Naive B cell (primary cell): ENCODE measurements around the gene FTCD. TPM values are rescaled to one million over a fixed set of nuclear protein-coding genes. Genes with fewer than 3 reads are reported as not detected.

ENCODE experiments used
- ATAC-seq, 2 donors: fragments of 150-1000 bp; cut with Tn5 transposase; 2 replicates each; pipeline ENCODE4 v1.10.0; 2021; ENCODE audit warnings: low read depth in 2 of 2, mild to moderate bottlenecking in 2 of 2, moderate library complexity in 2 of 2
- DNase-seq: peaks from one replicate; pipeline ENCODE4 v3.0.0; 2022
- H3K27ac Mint-ChIP-seq, 6 donors: one replicate each; pipeline ENCODE4 v1.8.0; 2020 to 2022; ENCODE audit warnings: mild to moderate bottlenecking in 6 of 6, mixed read lengths in 6 of 6, moderate library complexity in 5 of 6, inconsistent platforms in 2 of 6
- H3K27me3 Mint-ChIP-seq, 3 donors: one replicate each; pipeline ENCODE4 v1.8.0; 2021 to 2022; ENCODE audit warnings: mixed read lengths in 3 of 3, mild to moderate bottlenecking in 1 of 3
- H3K36me3 Mint-ChIP-seq, 2 donors: one replicate each; pipeline ENCODE4 v1.8.0; 2020 to 2022; ENCODE audit warnings: mixed read lengths in 2 of 2, inconsistent platforms in 1 of 2, mild to moderate bottlenecking in 1 of 2
- H3K4me1 Mint-ChIP-seq, 3 donors: one replicate each; pipeline ENCODE4 v1.8.0; 2020 to 2022; ENCODE audit warnings: mixed read lengths in 3 of 3, inconsistent platforms in 1 of 3, mild to moderate bottlenecking in 1 of 3, moderate library complexity in 1 of 3
- H3K4me3 Mint-ChIP-seq, 8 donors: one replicate each; pipeline ENCODE4 v1.8.0; 2020 to 2022; ENCODE audit warnings: mild to moderate bottlenecking in 8 of 8, mixed read lengths in 8 of 8, moderate library complexity in 8 of 8, inconsistent platforms in 2 of 8
- H3K9me3 Mint-ChIP-seq, 7 donors: one replicate each; pipeline ENCODE4 v1.8.0; 2020 to 2022; ENCODE audit warnings: mixed read lengths in 7 of 7, mild to moderate bottlenecking in 5 of 7, inconsistent platforms in 2 of 7, moderate library complexity in 1 of 7
- polyA plus RNA-seq, 6 donors: library from polyadenylated mRNA; unstranded; fragments of 300-500 nt; fragmentation: Illumina TruSeq; gene quantifications; one replicate each; pipeline ENCODE4 v1.2.3, GENCODE V29; 2021; ENCODE audit warnings: low read depth in 6 of 6

FTCD gene
- polyA plus RNA-seq, 6 donors from 2014 or later: not detected

DNA sequence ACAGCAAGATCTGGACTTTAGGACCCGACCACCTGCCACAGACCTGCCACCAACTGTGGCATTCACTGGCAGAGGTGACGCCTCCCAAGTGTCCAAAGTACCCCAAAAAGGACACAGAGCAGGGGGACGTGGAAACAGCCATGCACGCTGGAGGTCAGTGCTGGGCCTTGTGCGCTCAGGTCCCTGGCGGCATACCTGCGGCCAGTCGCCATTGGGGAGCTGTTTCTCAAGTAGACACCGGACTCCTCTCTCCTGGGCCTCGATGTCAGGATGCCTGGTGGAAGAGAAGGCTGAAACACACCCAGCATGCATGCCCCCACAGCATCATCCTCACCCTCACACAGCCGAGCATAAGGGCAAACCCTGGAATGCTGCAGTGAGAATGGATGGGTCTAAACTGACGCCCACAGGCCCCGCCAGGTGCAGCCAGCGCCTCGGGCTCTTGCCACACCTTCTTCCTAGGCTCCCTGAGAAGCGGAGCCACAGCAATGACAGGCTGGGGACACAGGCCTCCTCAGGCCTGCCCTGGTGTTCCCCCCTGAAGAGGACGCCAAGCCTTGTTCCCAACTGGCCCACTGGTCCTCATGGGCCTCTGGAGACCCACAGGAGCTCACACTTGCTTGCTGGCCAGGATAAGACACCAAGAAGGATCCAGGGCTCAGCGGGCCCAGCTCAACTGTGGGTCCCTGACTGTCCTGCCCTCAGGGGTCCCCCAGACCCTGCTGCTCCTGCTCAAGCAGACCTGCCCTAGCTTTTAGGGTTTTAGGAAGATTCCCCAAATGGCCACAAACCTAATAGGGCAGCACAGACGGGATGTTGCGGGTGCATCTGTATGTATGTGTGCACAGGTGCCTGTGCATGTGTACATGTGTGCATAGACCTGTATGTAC, 36.6 kb upstream of the FTCD start:
- Mint-ChIP-seq H3K36me3 (peaks cover 0 to 2% of the 10 kb centered on the region in 2 donors), H3K27me3 (no peaks in the 10 kb centered on the region), H3K4me3 (no peak overlapping the region), H3K27ac (no peak overlapping the region), H3K4me1 (no peaks in the 10 kb centered on the region), H3K9me3 (no peaks in the 10 kb centered on the region)
- ATAC-seq (no peak), DNase-seq (no peak)

DNA sequence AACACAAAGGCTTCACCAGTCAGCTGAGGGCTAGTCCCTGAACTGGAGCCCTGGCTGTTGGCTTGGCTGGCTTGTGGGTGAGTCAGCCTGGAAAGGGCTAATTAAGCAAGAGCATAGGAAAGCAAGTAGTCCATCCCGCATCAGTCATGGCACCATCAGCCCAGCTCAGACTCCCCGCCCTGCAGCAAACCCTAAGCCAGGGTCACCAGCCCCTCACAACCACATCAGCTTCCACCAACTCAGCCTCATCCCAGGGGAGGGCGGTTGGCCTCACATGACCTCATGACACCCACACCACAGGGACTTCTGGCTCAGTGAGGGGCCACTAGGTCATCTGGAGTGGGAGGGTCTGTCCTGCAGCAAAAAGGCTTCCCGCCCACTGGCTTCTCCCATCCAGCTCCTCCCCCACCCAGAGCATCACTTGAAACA, 35.9 kb upstream of the FTCD start:
- Mint-ChIP-seq H3K4me3 (no peak overlapping the region), H3K4me1 (no peaks in the 10 kb centered on the region), H3K9me3 (no peaks in the 10 kb centered on the region), H3K27me3 (no peaks in the 10 kb centered on the region), H3K27ac (no peak overlapping the region), H3K36me3 (no peaks in the 10 kb centered on the region)
- DNase-seq (no peak), ATAC-seq (no peak)

- Mint-ChIP-seq H3K9me3 (no peaks in the 10 kb centered on the region), H3K27ac (peak overlapping the region in 1 of 6 donors; percentile 33), H3K36me3 (no peaks in the 10 kb centered on the region)
Observed at GRCh38 chr21:46190491-46191131, 35.2 kb upstream of the FTCD start.

DNA sequence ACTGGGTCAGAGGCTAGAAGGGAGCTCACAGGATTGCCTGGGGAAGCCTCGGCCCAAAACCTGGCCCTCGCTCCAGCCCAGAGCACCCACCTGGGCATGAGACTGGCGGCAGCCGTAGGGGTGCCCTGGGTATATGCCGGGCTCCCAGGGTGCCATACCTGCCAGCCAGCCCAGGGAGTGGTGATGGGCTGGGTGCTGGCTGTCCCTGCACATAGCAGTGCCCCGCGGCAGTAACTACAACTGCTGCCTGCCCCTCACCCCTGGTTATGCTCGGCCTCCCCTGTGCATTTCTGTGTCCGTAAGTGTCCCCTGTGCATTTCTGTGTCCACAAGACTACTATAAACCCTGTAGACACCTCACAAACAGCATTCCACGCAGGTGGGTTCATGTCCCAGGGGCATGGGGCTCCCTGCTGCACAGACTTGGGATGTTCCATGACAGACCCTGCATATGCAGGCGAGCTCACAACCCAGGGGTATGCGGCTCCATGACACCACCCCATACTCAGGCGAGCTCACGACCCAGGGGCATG, 34.6 kb upstream of the FTCD start:
- Mint-ChIP-seq H3K36me3 (no peaks in the 10 kb centered on the region), H3K27ac (no peak overlapping the region), H3K4me3 (no peak overlapping the region), H3K9me3 (no peaks in the 10 kb centered on the region), H3K27me3 (no peaks in the 10 kb centered on the region), H3K4me1 (peaks cover 0 to 2% (median 0%) of the 10 kb centered on the region in 3 donors)
- DNase-seq (no peak), ATAC-seq (no peak)

More at GRCh38 chr21:46190491-46191131, 35.2 kb upstream of the FTCD start:
- ATAC-seq (no peak), DNase-seq (no peak)
- H3K27me3 Mint-ChIP-seq: no peaks in the 10 kb centered on the region
- H3K4me3 Mint-ChIP-seq: peak overlapping the region in 2 of 8 donors; percentile 22 to 29
- H3K4me1 Mint-ChIP-seq: no peaks in the 10 kb centered on the region

GRCh38 chr21:46189213-46189958, 34.0 kb upstream of the FTCD start:
- Mint-ChIP-seq H3K36me3 (no peaks in the 10 kb centered on the region), H3K27ac (peak overlapping the region in 1 of 6 donors; percentile 65), H3K9me3 (no peaks in the 10 kb centered on the region), H3K27me3 (no peaks in the 10 kb centered on the region), H3K4me1 (peaks cover 0 to 5% (median 0%) of the 10 kb centered on the region in 3 donors), H3K4me3 (peak overlapping the region in 1 of 8 donors; percentile 9)
- no peak for ATAC-seq
- no peak for DNase-seq

- Mint-ChIP-seq H3K4me1 (peaks cover 0 to 5% (median 0%) of the 10 kb centered on the region in 3 donors), H3K9me3 (no peaks in the 10 kb centered on the region), H3K27ac (no peak overlapping the region), H3K27me3 (no peaks in the 10 kb centered on the region), H3K36me3 (no peaks in the 10 kb centered on the region), H3K4me3 (peak overlapping the region in 2 of 8 donors; percentile 44 to 77)
- DNase-seq (no peak), ATAC-seq (no peak)
Observed at GRCh38 chr21:46188226-46189212, 33.1 kb upstream of the FTCD start.

- Mint-ChIP-seq H3K27me3 (no peaks in the 10 kb centered on the region), H3K4me3 (peak overlapping the region in 3 of 8 donors; percentile 16 to 77 (median 44)), H3K27ac (no peak overlapping the region), H3K9me3 (no peaks in the 10 kb centered on the region), H3K4me1 (peaks cover 0 to 7% (median 0%) of the 10 kb centered on the region in 3 donors), H3K36me3 (no peaks in the 10 kb centered on the region)
- DNase-seq (no peak), ATAC-seq (no peak)
Observed at GRCh38 chr21:46187814-46188213, 32.4 kb upstream of the FTCD start.

GRCh38 chr21:46187261-46187660, 31.9 kb upstream of the FTCD start:
- DNase-seq: no peak
- Mint-ChIP-seq H3K36me3 (no peaks in the 10 kb centered on the region), H3K9me3 (no peaks in the 10 kb centered on the region), H3K27ac (peak overlapping the region in 1 of 6 donors; percentile 64), H3K27me3 (no peaks in the 10 kb centered on the region), H3K4me1 (peaks cover 0 to 7% (median 0%) of the 10 kb centered on the region in 3 donors), H3K4me3 (peak overlapping the region in 3 of 8 donors; percentile 59 to 77 (median 60))
- ATAC-seq: no peak

DNA sequence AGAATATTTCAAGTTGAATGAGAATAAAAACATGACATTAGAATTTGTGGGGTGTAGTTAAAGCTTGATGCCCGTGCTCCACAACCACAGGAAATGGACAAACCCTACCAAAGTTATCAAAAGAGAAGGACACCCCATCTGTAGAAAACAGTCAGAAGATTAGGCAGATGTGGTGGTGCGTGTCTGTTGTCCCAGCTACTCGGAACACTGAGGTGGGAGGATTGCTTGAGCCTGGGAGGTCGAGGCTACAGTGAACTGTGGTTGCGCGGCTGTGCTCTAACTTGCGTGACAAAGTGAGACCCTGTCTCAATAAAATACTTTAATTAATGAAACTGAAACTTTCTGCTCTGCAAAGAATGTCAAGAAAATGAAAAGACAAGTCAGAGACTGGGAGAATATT, 30.3 kb upstream of the FTCD start:
- peak overlapping the region in 6 of 8 donors; percentile 83 to 94 (median 91) for H3K4me3 Mint-ChIP-seq
- no peaks in the 10 kb centered on the region for H3K27me3 Mint-ChIP-seq
- peak overlapping the region in 1 of 6 donors; percentile 96 for H3K27ac Mint-ChIP-seq
- DNase-seq (no peak), ATAC-seq (no peak)
- peaks cover 0 to 7% (median 0%) of the 10 kb centered on the region in 3 donors for H3K4me1 Mint-ChIP-seq
- no peaks in the 10 kb centered on the region for H3K9me3 Mint-ChIP-seq
- no peaks in the 10 kb centered on the region for H3K36me3 Mint-ChIP-seq

GRCh38 chr21:46184625-46185555, 29.5 kb upstream of the FTCD start:
- ATAC-seq: peak; percentile 79 to 83
- Mint-ChIP-seq H3K9me3 (no peaks in the 10 kb centered on the region), H3K27me3 (no peaks in the 10 kb centered on the region), H3K36me3 (no peaks in the 10 kb centered on the region), H3K4me3 (peak overlapping the region; percentile 83 to 96 (median 91)), H3K27ac (peak overlapping the region in 5 of 6 donors; percentile 59 to 96 (median 92)), H3K4me1 (peaks cover 0 to 10% (median 0%) of the 10 kb centered on the region in 3 donors)
- DNase-seq: peak; percentile 88

GRCh38 chr21:46183910-46184624, 28.7 kb upstream of the FTCD start, which contains the start of gene SPATC1L:
Gene SPATC1L (minus strand): TSS chr21:46184459. CDS start chr21:46182816, 1,643 bp downstream.
- Mint-ChIP-seq H3K4me3 (peak within 1 kb of the TSS; percentile 83 to 96 (median 91)), H3K36me3 (no peaks in the 10 kb centered on the region), H3K9me3 (no peaks in the 10 kb centered on the region), H3K27me3 (no peaks in the 10 kb centered on the region), H3K27ac (peak within 1 kb of the TSS; percentile 44 to 96 (median 88)), H3K4me1 (peaks cover 0 to 10% (median 0%) of the 10 kb centered on the region in 3 donors)
- ATAC-seq (peak; percentile 12 to 71), DNase-seq (no peak)
